ENCODE measurements around the gene FRK. TPM values are rescaled to one million over a fixed set of nuclear protein-coding genes. Genes with fewer than 3 reads are reported as not detected.
"Not testable (repeated sequence)": the region's sequence is repeated elsewhere in the genome, so short reads cannot be mapped to it uniquely, and the experiment has no call there.

The FRK gene
- total RNA-seq, 2 experiments from 2014 or later = 0.13 to 0.46 TPM

DNA sequence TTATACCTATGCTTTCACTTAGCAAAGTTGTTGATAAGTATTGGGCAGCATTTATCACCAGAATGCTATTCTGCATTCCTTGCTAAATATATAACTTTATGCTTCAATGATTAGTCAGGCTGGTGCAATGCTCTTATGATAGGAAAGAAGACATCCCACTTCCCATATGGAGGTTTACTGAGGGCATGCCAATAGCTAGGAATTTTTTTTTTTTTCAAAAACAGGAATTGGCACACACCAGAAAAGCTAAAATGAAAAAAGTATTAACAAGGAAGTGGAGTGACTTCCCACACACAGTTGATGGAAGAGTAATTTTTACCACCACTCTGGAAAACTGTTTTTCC is 90.8 kb downstream of the FRK start:
- TF ChIP-seq EZH2phosphoT487 (IDR thresholded peaks at IDR 0.05; ENCODE audit: borderline replicate concordance, low read depth, low read length) (no peak), CTCF (conservative IDR thresholded peaks at IDR 0.05; ENCODE audit: low read length) (no peak)
- no peaks in the 10 kb centered on the region for H3K9me3 ChIP-seq (ENCODE audit: low read length)
- ChIA-PET POLR2A (interaction anchor here (0.6 kb wide), 1 partner anchor 16 kb away, joined by 3 read pairs; no protein-coding TSS in a partner anchor), CTCF (ENCODE audit: unreplicated experiment) (no interaction called here)
- H3K9me2 ChIP-seq (ENCODE audit: insufficient read depth, low read length) = no peaks in the 10 kb centered on the region
- H3K27ac ChIP-seq (ENCODE audit: low read depth, low read length, poor library complexity, severe bottlenecking) = no peak overlapping the region
- H3K36me3 ChIP-seq (ENCODE audit: insufficient read depth, low read length) = no peaks in the 10 kb centered on the region
- no peak overlapping the region for H3K4me2 ChIP-seq (ENCODE audit: low read length)
- H3K4me1 ChIP-seq (ENCODE audit: insufficient read depth, low read length, poor library complexity, severe bottlenecking) = no peaks in the 10 kb centered on the region
- no TSS peak for BruUV-seq (replicated peaks)
- DNase-seq (ENCODE audit: low spot score) = no peak
- no peak overlapping the region for H3K4me3 ChIP-seq (ENCODE audit: low read depth, low read length, poor library complexity, severe bottlenecking)
- no peaks in the 10 kb centered on the region for H4K20me1 ChIP-seq (ENCODE audit: insufficient read depth, low read length)
- H2AFZ ChIP-seq (ENCODE audit: low read length) = no peak overlapping the region
- no peaks in the 10 kb centered on the region for H3K79me2 ChIP-seq (ENCODE audit: insufficient read depth, low read depth, low read length)
- intact Hi-C loops (cut with micrococcal nuclease; ENCODE audit: unreplicated experiment) = no loop called here

DNA sequence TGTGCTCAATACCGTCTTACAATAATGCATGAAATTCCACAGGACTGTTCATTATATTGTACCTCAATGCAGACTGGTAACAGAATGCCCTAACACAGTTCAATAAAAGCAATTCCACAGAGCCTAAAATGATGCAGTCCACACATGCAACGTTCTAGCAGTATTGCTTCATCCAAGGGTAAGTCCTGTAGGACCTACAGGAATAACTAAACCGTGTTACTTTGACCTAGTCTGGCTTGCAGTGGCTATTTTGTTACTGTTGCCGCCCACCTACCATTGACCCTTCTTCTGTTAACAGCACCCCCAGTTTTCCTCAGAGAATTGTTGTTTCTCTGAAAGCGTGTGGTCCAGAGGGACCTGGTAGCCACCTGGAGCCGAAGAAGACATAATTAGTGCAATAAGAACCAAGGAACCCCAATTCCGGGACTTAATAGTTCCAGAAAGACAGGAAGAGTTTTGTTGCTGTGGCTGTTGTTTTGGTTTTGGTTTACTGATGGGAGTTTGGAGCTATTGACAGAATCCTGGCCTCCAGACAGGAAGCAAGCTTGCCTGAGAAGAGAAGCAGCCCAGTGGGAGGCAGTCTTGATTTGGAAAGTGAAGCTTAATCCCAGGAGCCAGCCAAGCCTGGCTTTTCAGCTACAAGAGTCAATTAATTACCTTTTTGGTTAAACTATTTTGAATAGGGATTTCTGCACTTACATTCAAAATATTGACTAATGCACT is 91.3 kb downstream of the FRK start:
- Histone ChIP-seq H2AFZ (ENCODE audit: low read length) (no peak overlapping the region), H3K27ac (ENCODE audit: low read depth, low read length, poor library complexity, severe bottlenecking) (no peak overlapping the region), H3K4me2 (ENCODE audit: low read length) (no peak overlapping the region), H3K36me3 (ENCODE audit: insufficient read depth, low read length) (no peaks in the 10 kb centered on the region), H3K9me3 (ENCODE audit: low read length) (no peaks in the 10 kb centered on the region), H3K9me2 (ENCODE audit: insufficient read depth, low read length) (no peaks in the 10 kb centered on the region), H3K4me1 (ENCODE audit: insufficient read depth, low read length, poor library complexity, severe bottlenecking) (no peaks in the 10 kb centered on the region), H3K79me2 (ENCODE audit: insufficient read depth, low read depth, low read length) (no peaks in the 10 kb centered on the region), H3K4me3 (ENCODE audit: low read depth, low read length, poor library complexity, severe bottlenecking) (no peak overlapping the region), H4K20me1 (ENCODE audit: insufficient read depth, low read length) (no peaks in the 10 kb centered on the region)
- intact Hi-C loops (cut with micrococcal nuclease; ENCODE audit: unreplicated experiment) = no loop called here
- TF ChIP-seq CTCF (conservative IDR thresholded peaks at IDR 0.05; ENCODE audit: low read length) (no peak), EZH2phosphoT487 (IDR thresholded peaks at IDR 0.05; ENCODE audit: borderline replicate concordance, low read depth, low read length) (no peak)
- BruUV-seq (replicated peaks) = no TSS peak
- POLR2A ChIA-PET = interaction anchor here (0.6 kb wide), 1 partner anchor 15 kb away, joined by 3 read pairs; no protein-coding TSS in a partner anchor
- CTCF ChIA-PET (ENCODE audit: unreplicated experiment) = no interaction called here
- no peak for DNase-seq (ENCODE audit: low spot score)

DNA sequence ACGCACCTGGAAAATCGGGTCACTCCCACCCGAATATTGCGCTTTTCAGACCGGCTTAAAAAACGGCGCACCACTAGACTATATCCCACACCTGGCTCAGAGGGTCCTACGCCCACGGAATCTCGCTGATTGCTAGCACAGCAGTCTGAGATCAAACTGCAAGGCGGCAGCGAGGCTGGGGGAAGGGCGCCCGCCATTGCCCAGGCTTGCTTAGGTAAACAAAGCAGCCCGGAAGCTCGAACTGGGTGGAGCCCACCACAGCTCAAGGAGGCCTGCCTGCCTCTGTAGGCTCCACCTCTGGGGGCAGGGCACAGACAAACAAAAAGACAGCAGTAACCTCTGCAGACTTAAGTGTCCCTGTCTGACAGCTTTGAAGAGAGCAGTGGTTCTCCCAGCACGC is 100.4 kb downstream of the FRK start:
- POLR2A ChIA-PET; CTCF ChIA-PET (ENCODE audit: unreplicated experiment); H3K9me2 ChIP-seq (ENCODE audit: insufficient read depth, low read length); H3K9me3 ChIP-seq (ENCODE audit: low read length); H3K27ac ChIP-seq (ENCODE audit: low read depth, low read length, poor library complexity, severe bottlenecking); DNase-seq (ENCODE audit: low spot score); H3K36me3 ChIP-seq (ENCODE audit: insufficient read depth, low read length); H3K4me2 ChIP-seq (ENCODE audit: low read length); BruUV-seq (replicated peaks); intact Hi-C loops (cut with micrococcal nuclease; ENCODE audit: unreplicated experiment); H2AFZ ChIP-seq (ENCODE audit: low read length); H3K79me2 ChIP-seq (ENCODE audit: insufficient read depth, low read depth, low read length); H3K4me3 ChIP-seq (ENCODE audit: low read depth, low read length, poor library complexity, severe bottlenecking); H4K20me1 ChIP-seq (ENCODE audit: insufficient read depth, low read length); H3K4me1 ChIP-seq (ENCODE audit: insufficient read depth, low read length, poor library complexity, severe bottlenecking): not testable (repeated sequence)

Measured in OCI-LY7 (cell line).